ENCODE data around the gene NFIB. TPM values are rescaled to one million over a fixed set of nuclear protein-coding genes. Genes with fewer than 3 reads are reported as not detected.

The NFIB gene
- polyA plus RNA-seq, 3 donors, result 19.9 to 22.1 (median 21.8) TPM

- DNase-seq (ENCODE audit: extremely low read depth in 1 of 11, low read depth in 9 of 11, low spot score in 4 of 11), result no peak
These were observed 2.6 kb downstream of the NFIB start for GRCh38 chr9:14311171-14311949.

- no peak for DNase-seq (ENCODE audit: extremely low read depth in 1 of 11, low read depth in 9 of 11, low spot score in 4 of 11)
These were observed 3.6 kb downstream of the NFIB start for GRCh38 chr9:14310311-14310710.

DNA sequence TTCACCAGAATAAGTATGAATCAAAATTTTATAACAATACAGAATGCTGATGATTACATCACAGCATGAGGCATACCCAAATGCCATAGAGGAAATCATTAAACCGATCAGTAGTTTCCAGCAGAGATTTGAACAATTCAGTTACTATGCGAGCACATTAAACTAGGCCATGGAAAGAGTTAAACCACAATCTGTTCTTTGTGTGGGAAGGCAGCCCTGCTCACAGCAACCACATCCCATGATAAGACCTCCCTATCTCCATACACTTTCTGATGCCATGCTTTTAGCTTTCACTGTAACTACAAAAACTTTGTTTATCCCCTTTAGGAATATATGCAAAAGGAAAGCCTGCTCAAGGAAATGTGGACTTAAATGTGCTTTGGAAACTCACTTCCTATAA lies 4.5 kb downstream of the NFIB start:
- DNase-seq (ENCODE audit: extremely low read depth in 1 of 11, low read depth in 9 of 11, low spot score in 4 of 11), result no peak

- no peak for DNase-seq (ENCODE audit: extremely low read depth in 1 of 11, low read depth in 9 of 11, low spot score in 4 of 11)
These were observed 5.1 kb downstream of the NFIB start for GRCh38 chr9:14308853-14309145.

GRCh38 chr9:14307989-14308852 lies 5.7 kb downstream of the NFIB start:
- no peak for DNase-seq (ENCODE audit: extremely low read depth in 1 of 11, low read depth in 9 of 11, low spot score in 4 of 11)

GRCh38 chr9:14306672-14307660 lies 7.0 kb downstream of the NFIB start:
- DNase-seq (ENCODE audit: extremely low read depth in 1 of 11, low read depth in 9 of 11, low spot score in 4 of 11), result no peak

- DNase-seq (ENCODE audit: extremely low read depth in 1 of 11, low read depth in 9 of 11, low spot score in 4 of 11), result no peak
These were observed 7.8 kb downstream of the NFIB start for GRCh38 chr9:14306188-14306587.

GRCh38 chr9:14304259-14304658 lies 9.7 kb downstream of the NFIB start:
- no peak for DNase-seq (ENCODE audit: extremely low read depth in 1 of 11, low read depth in 9 of 11, low spot score in 4 of 11)

DNA sequence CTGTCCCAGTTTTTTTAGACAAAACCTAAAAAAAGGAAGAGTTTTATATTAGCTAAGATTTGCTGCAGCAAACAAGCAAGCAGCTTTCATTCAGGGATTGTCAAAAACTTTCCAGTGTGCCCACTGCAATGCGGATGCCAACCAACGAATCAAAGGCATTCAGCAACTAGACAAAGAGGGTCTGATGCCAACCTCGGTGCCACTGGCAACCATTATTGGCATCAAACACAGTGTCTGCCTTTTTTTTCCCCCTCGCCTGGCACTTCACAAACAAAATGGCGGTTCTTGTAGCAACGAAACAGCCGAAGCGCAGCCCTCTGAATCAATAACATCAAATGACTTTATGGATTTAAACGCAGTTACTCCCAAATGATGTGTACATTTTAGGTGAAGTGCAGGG lies 10.4 kb downstream of the NFIB start:
- no peak for DNase-seq (ENCODE audit: extremely low read depth in 1 of 11, low read depth in 9 of 11, low spot score in 4 of 11)

GRCh38 chr9:14303100-14303499 lies 10.8 kb downstream of the NFIB start:
- DNase-seq (ENCODE audit: extremely low read depth in 1 of 11, low read depth in 9 of 11, low spot score in 4 of 11), result no peak

GRCh38 chr9:14302405-14302804 lies 11.5 kb downstream of the NFIB start:
- no peak for DNase-seq (ENCODE audit: extremely low read depth in 1 of 11, low read depth in 9 of 11, low spot score in 4 of 11)

GRCh38 chr9:14301583-14302021 lies 12.3 kb downstream of the NFIB start:
- DNase-seq (ENCODE audit: extremely low read depth in 1 of 11, low read depth in 9 of 11, low spot score in 4 of 11), result no peak

DNA sequence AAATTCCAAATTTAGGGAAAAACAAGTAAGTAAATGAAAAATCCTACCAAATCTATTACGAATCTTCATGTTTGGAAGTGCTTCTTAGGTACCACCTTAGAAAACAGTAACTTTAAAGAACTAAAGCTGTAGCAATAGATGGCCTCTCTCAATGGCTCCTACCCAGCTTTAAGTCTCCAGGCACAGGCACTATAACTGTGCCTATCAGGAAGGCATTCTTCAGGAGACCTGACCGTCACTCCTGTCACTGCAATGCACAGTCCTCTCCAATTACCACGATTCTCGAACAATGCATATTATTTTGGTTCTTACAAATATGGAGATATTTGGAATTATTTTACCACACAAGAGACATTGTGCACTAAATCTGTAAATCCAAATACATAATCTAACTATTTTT lies 12.9 kb downstream of the NFIB start:
- no peak for DNase-seq (ENCODE audit: extremely low read depth in 1 of 11, low read depth in 9 of 11, low spot score in 4 of 11)

- no peak for DNase-seq (ENCODE audit: extremely low read depth in 1 of 11, low read depth in 9 of 11, low spot score in 4 of 11)
These were observed 13.4 kb downstream of the NFIB start for GRCh38 chr9:14300588-14300987.

- DNase-seq (ENCODE audit: extremely low read depth in 1 of 11, low read depth in 9 of 11, low spot score in 4 of 11), result no peak
These were observed 13.9 kb downstream of the NFIB start for GRCh38 chr9:14300040-14300439.

GRCh38 chr9:14298601-14299022 lies 15.3 kb downstream of the NFIB start:
- no peak for DNase-seq (ENCODE audit: extremely low read depth in 1 of 11, low read depth in 9 of 11, low spot score in 4 of 11)

- no peak for DNase-seq (ENCODE audit: extremely low read depth in 1 of 11, low read depth in 9 of 11, low spot score in 4 of 11)
These were observed 17.3 kb downstream of the NFIB start for GRCh38 chr9:14296495-14297113.

GRCh38 chr9:14294659-14295058 lies 19.3 kb downstream of the NFIB start:
- DNase-seq (ENCODE audit: extremely low read depth in 1 of 11, low read depth in 9 of 11, low spot score in 4 of 11), result no peak

- no peak for DNase-seq (ENCODE audit: extremely low read depth in 1 of 11, low read depth in 9 of 11, low spot score in 4 of 11)
These were observed 20.1 kb downstream of the NFIB start for GRCh38 chr9:14293801-14294200.
